Esophagus muscularis mucosa (tissue), 4 donors: ENCODE results near the gene MEGF6. TPM values are rescaled to one million over a fixed set of nuclear protein-coding genes. Genes with fewer than 3 reads are reported as not detected.

Experiments
- DNase-seq: peaks from one replicate; pipeline ENCODE4 v3.0.0-alpha.2; 2017; ENCODE audit errors: extremely low spot score
- H3K27ac ChIP-seq, 4 donors: fragments of 200-600 bp; sonication (generic); replicated peaks in 1 of 4; 1 replicate in 3 of 4; 2 replicates in 1 of 4; pipeline ENCODE4 v1.5.1; 2016 to 2019; ENCODE audit warnings: mild to moderate bottlenecking in 1 of 4
- H3K27me3 ChIP-seq, 4 donors: fragments of 200-600 bp; sonication (generic); one replicate each; pipeline versions ENCODE4 v1.5.1 to v1.6.0; 2016 to 2019
- H3K36me3 ChIP-seq, 4 donors: fragments of 200-600 bp; sonication (generic); one replicate each; pipeline ENCODE4 v1.5.1; 2016 to 2019
- H3K4me1 ChIP-seq, 4 donors: fragments of 200-600 bp; sonication (generic); one replicate each; pipeline ENCODE4 v1.5.1; 2016 to 2019
- H3K4me3 ChIP-seq, 4 donors: fragments of 200-600 bp; sonication (generic); 1 replicate in 2 of 4; 2 replicates in 2 of 4; pipeline ENCODE4 v1.5.1; 2016 to 2019; ENCODE audit warnings: mild to moderate bottlenecking in 4 of 4, moderate library complexity in 1 of 4
- H3K9me3 ChIP-seq, 4 donors: fragments of 200-600 bp; sonication (generic); 1 replicate in 3 of 4; 2 replicates in 1 of 4; pipeline ENCODE4 v1.5.1; 2016 to 2019
- CTCF ChIP-seq, 3 experiments: fragments of 200-600 bp in 2 of 3; fragments of 450-650 bp in 1 of 3; sonication (generic) in 2 of 3; IDR thresholded peaks; one replicate each; pipeline ENCODE4 v1.5.1; 2017 to 2019; ENCODE audit warnings: antibody characterized with exemption in 3 of 3, mild to moderate bottlenecking in 2 of 3, moderate library complexity in 1 of 3
- EP300 ChIP-seq: sonication (generic); formaldehyde crosslinking; IDR thresholded peaks from one replicate; pipeline ENCODE4 v1.6.1; 2017; ENCODE audit warnings: antibody characterized with exemption
- POLR2A ChIP-seq: fragments of 450-650 bp; IDR thresholded peaks from one replicate; pipeline ENCODE4 v1.6.1; 2017; ENCODE audit warnings: antibody characterized with exemption, moderate library complexity, mild to moderate bottlenecking, low read depth
- POLR2AphosphoS5 ChIP-seq, 2 donors: sonication (generic); formaldehyde crosslinking; IDR thresholded peaks; one replicate each; pipeline ENCODE4 v1.6.1; 2017; ENCODE audit warnings: antibody characterized with exemption in 2 of 2
- WGBS: methylation state at CpG from one replicate; pipeline ENCODE4 v1.1.5; 2018; 5-methylcytosine and 5-hydroxymethylcytosine counted together
- intact Hi-C: fragments of 100-400 bp; cut with DNase I; formaldehyde crosslinking; loops from one replicate; pipeline ENCODE4 v1.15.1; 2023
- total RNA-seq, 4 donors: library from RNA; depleted of rRNA; stranded (reverse); fragments of >200 nt; gene quantifications; one replicate each; pipeline versions ENCODE4 v1.1.0 to v1.2.1, GENCODE V29; 2016

MEGF6 gene
- total RNA-seq, 4 donors from 2014 or later: 9.3 to 18.1 (median 12.7) TPM

GRCh38 chr1:3641046-3641760, 29.9 kb upstream of the MEGF6 start:
- peaks cover 43 to 92% (median 78%) of the 10 kb centered on the region in 4 donors for H3K36me3 ChIP-seq
- intact Hi-C loops: no loop called here
- DNase-seq: no peak
- H3K4me1 ChIP-seq: no peaks in the 10 kb centered on the region
- H3K27me3 ChIP-seq: no peaks in the 10 kb centered on the region
- H3K4me3 ChIP-seq: no peak overlapping the region
- H3K9me3 ChIP-seq: no peaks in the 10 kb centered on the region
- WGBS: 87% methylated on average over 25 of the region's 26 CpGs
- TF ChIP-seq CTCF (IDR thresholded peaks at IDR 0.05) (no peak), POLR2A (no peak), EP300 (no peak)
- no peak overlapping the region for H3K27ac ChIP-seq

GRCh38 chr1:3640121-3640837, 29.0 kb upstream of the MEGF6 start:
- TF ChIP-seq CTCF (IDR thresholded peaks at IDR 0.05): no peak
- no peak for TF ChIP-seq EP300
- TF ChIP-seq POLR2A: no peak
- no peak for TF ChIP-seq POLR2AphosphoS5 (IDR thresholded peaks at IDR 0.05)
- intact Hi-C loops: no loop called here
- DNase-seq: no peak
- Histone ChIP-seq H3K4me1 (no peaks in the 10 kb centered on the region), H3K27ac (no peak overlapping the region), H3K4me3 (no peak overlapping the region), H3K36me3 (peaks cover 50 to 92% (median 80%) of the 10 kb centered on the region in 4 donors), H3K9me3 (no peaks in the 10 kb centered on the region), H3K27me3 (no peaks in the 10 kb centered on the region)
- WGBS: 88% methylated on average over 24 of the region's 36 CpGs

- H3K27me3 ChIP-seq: no peaks in the 10 kb centered on the region
- H3K27ac ChIP-seq: no peak overlapping the region
- DNase-seq: no peak
- H3K36me3 ChIP-seq: peaks cover 52 to 92% (median 81%) of the 10 kb centered on the region in 4 donors
- no peaks in the 10 kb centered on the region for H3K4me1 ChIP-seq
- TF ChIP-seq EP300: no peak
- TF ChIP-seq POLR2A: no peak
- TF ChIP-seq CTCF (IDR thresholded peaks at IDR 0.05): no peak
- no peak for TF ChIP-seq POLR2AphosphoS5 (IDR thresholded peaks at IDR 0.05)
- H3K9me3 ChIP-seq: no peaks in the 10 kb centered on the region
- intact Hi-C loops: no loop called here
- no peak overlapping the region for H3K4me3 ChIP-seq
- WGBS: 85% methylated on average over 10 of the region's 23 CpGs
These were observed 28.1 kb upstream of the MEGF6 start for GRCh38 chr1:3639397-3639911.

- no peaks in the 10 kb centered on the region for H3K4me1 ChIP-seq
- H3K9me3 ChIP-seq: no peaks in the 10 kb centered on the region
- no peak overlapping the region for H3K4me3 ChIP-seq
- H3K27ac ChIP-seq: no peak overlapping the region
- no peak for TF ChIP-seq CTCF (IDR thresholded peaks at IDR 0.05)
- TF ChIP-seq POLR2A: no peak
- TF ChIP-seq POLR2AphosphoS5 (IDR thresholded peaks at IDR 0.05): no peak
- TF ChIP-seq EP300: no peak
- intact Hi-C loops: no loop called here
- WGBS: 95% methylated on average over 15 of the region's 15 CpGs
- no peak for DNase-seq
- no peaks in the 10 kb centered on the region for H3K27me3 ChIP-seq
- H3K36me3 ChIP-seq: peaks cover 53 to 96% (median 86%) of the 10 kb centered on the region in 4 donors
These were observed 27.4 kb upstream of the MEGF6 start for GRCh38 chr1:3638676-3639075.
